Endothelial cell of umbilical vein (primary cell): ENCODE results near the gene SFI1. TPM values are rescaled to one million over a fixed set of nuclear protein-coding genes. Genes with fewer than 3 reads are reported as not detected.

Experiments used
- BruUV-seq: library from RNA; stranded (reverse); fragments of 400-500 nt; replicated peaks from 2 replicates; lab custom pipeline; 2021; lab: Mats Ljungman, UMichigan
- CTCF ChIA-PET: fragments of 300-600, 350-600 bp; sonication (Branson Sonifier 250); formaldehyde crosslinking; loops from one replicate; lab custom pipeline; 2021; ENCODE audit warnings: antibody characterized with exemption, inconsistent platforms; lab: Charles Lee
- POLR2A ChIA-PET: fragments of 300-600, 350-600 bp; sonication (Branson Sonifier 250); formaldehyde crosslinking; loops from one replicate; lab custom pipeline; 2021; ENCODE audit warnings: antibody characterized with exemption, inconsistent platforms; lab: Charles Lee
- DNase-seq: peaks from one replicate; pipeline ENCODE4 v3.0.0-alpha.2; 2011; ENCODE audit warnings: low read depth, low spot score
- FAIRE-seq: peaks from 2 replicates; lab custom pipeline; 2011; peaks lifted over from hg19 to GRCh38; lab: Jason Lieb, UNC
- H2AFZ ChIP-seq: 2 replicates; pipeline ENCODE4 v1.6.0; 2012; ENCODE audit warnings: low read depth, low read length, control low read depth, inconsistent platforms
- H3K27ac ChIP-seq: 2 replicates; pipeline ENCODE4 v1.5.1; 2011; ENCODE audit warnings: low read depth, mild to moderate bottlenecking, control low read depth, low read length, moderate library complexity; ENCODE audit not compliant: insufficient read depth
- H3K27me3 ChIP-seq, 2 experiments: 2 replicates each; pipeline versions ENCODE4 v1.6.0 to v1.6.1; 2011; ENCODE audit warnings: low read length in 2 of 2, mixed read lengths in 1 of 2; ENCODE audit not compliant: control insufficient read depth in 2 of 2, insufficient read depth in 2 of 2
- H3K36me3 ChIP-seq, 2 experiments: 2 replicates in 1 of 2; 3 replicates in 1 of 2; pipeline ENCODE4 v1.5.1; 2011; ENCODE audit warnings: low read length in 2 of 2, mild to moderate bottlenecking in 1 of 2, moderate library complexity in 1 of 2; ENCODE audit not compliant: control insufficient read depth in 2 of 2, insufficient read depth in 2 of 2; ENCODE audit errors: extremely low read depth in 1 of 2
- H3K4me1 ChIP-seq: 3 replicates; pipeline ENCODE4 v1.5.1; 2011; ENCODE audit warnings: mild to moderate bottlenecking, low read length; ENCODE audit not compliant: control insufficient read depth, insufficient read depth; ENCODE audit errors: extremely low read depth
- H3K4me2 ChIP-seq: 2 replicates; pipeline ENCODE4 v1.6.1; 2011; ENCODE audit warnings: low read length, control low read depth, mixed read lengths; ENCODE audit not compliant: insufficient read depth
- H3K4me3 ChIP-seq, 3 experiments: fragments of 200-600 bp in 1 of 3; sonication (generic), shearing (Covaris generic) in 1 of 3; replicated peaks in 1 of 3; 2 replicates each; pipeline ENCODE4 v1.5.1; 2011 to 2016; ENCODE audit warnings: control low read depth in 3 of 3, low read length in 3 of 3, mild to moderate bottlenecking in 2 of 3, inconsistent platforms in 1 of 3, low read depth in 1 of 3, moderate library complexity in 1 of 3; ENCODE audit not compliant: insufficient read depth in 1 of 3
- H3K79me2 ChIP-seq: 2 replicates; pipeline ENCODE4 v1.6.0; 2012; ENCODE audit warnings: low read length, inconsistent platforms; ENCODE audit not compliant: control insufficient read depth, insufficient read depth
- H3K9ac ChIP-seq: replicated peaks from 2 replicates; pipeline ENCODE3; 2011; ENCODE audit warnings: low read length, control low read depth; ENCODE audit not compliant: insufficient read depth; ENCODE audit errors: extremely low read depth
- H3K9me1 ChIP-seq: replicated peaks from 3 replicates; pipeline ENCODE4 v1.6.0; 2011; ENCODE audit warnings: mild to moderate bottlenecking, low read length; ENCODE audit not compliant: control insufficient read depth, insufficient read depth; ENCODE audit errors: extremely low read depth
- H3K9me3 ChIP-seq: replicated peaks from 2 replicates; pipeline ENCODE4 v1.5.1; 2012; ENCODE audit warnings: low read length, inconsistent platforms; ENCODE audit not compliant: control insufficient read depth, insufficient read depth
- H4K20me1 ChIP-seq: replicated peaks from 2 replicates; pipeline ENCODE3; 2011; ENCODE audit warnings: mild to moderate bottlenecking, low read length; ENCODE audit not compliant: control insufficient read depth, insufficient read depth; ENCODE audit errors: extremely low read depth
- CTCF ChIP-seq, 2 donors: IDR thresholded peaks; 1 replicate in 1 of 2; 2 replicates in 1 of 2; pipeline ENCODE4 v1.5.1; 2011; ENCODE audit warnings: low read length in 2 of 2, mild to moderate bottlenecking in 2 of 2, moderate library complexity in 2 of 2, control low read depth in 1 of 2, inconsistent platforms in 1 of 2, low read depth in 1 of 2; ENCODE audit not compliant: insufficient read depth in 1 of 2; ENCODE audit errors: extremely low read depth in 1 of 2
- EZH2 ChIP-seq: IDR thresholded peaks from 2 replicates; pipeline ENCODE4 v1.6.1; 2012; ENCODE audit warnings: borderline replicate concordance, low read depth, mild to moderate bottlenecking, moderate library complexity, low read length, inconsistent platforms; ENCODE audit not compliant: severe bottlenecking
- FOS ChIP-seq: IDR thresholded peaks from 2 replicates; pipeline ENCODE4 v1.6.1; 2011; ENCODE audit warnings: mild to moderate bottlenecking, low read length, moderate library complexity, borderline replicate concordance; ENCODE audit not compliant: insufficient read depth
- GATA2 ChIP-seq: IDR thresholded peaks from 2 replicates; pipeline ENCODE4 v1.7.0; 2011; ENCODE audit warnings: low read depth, mild to moderate bottlenecking, moderate library complexity, mixed read lengths, low read length; ENCODE audit not compliant: insufficient read length, insufficient read depth
- JUN ChIP-seq: IDR thresholded peaks from 2 replicates; pipeline ENCODE4 v1.6.1; 2011; ENCODE audit warnings: borderline replicate concordance, low read depth; ENCODE audit not compliant: insufficient read length, insufficient read depth
- MYC ChIP-seq: IDR thresholded peaks from one replicate; pipeline ENCODE4 v1.6.1; 2011; ENCODE audit warnings: mild to moderate bottlenecking, low read depth, low read length
- POLR2A ChIP-seq: IDR thresholded peaks from 2 replicates; pipeline ENCODE4 v1.6.1; 2012; ENCODE audit warnings: low read depth, mild to moderate bottlenecking, control low read depth, low read length
- dilution Hi-C: fragments of 300-500 bp; cut with MboI; formaldehyde crosslinking; loops from one replicate; pipeline ENCODE4 v1.15.0; 2019; ENCODE audit warnings: low sequenced_read_pairs; ENCODE audit not compliant: extremely low pct_ligation_motif_present
- intact Hi-C: fragments of 100-400 bp; cut with micrococcal nuclease; formaldehyde crosslinking; loops from one replicate; pipeline ENCODE4 v1.10.0; 2022
- polyA plus RNA-seq, 4 experiments: library from polyadenylated mRNA; depleted of rRNA in 3 of 4; stranded (reverse) in 3 of 4; unstranded in 1 of 4; fragments of >200 nt; gene quantifications; 2 replicates each; pipeline versions ENCODE4 v1.2.1 to v1.2.3, GENCODE V29; 2011 to 2012; ENCODE audit warnings: missing spikeins in 1 of 4
- total RNA-seq: library from RNA; stranded (reverse); gene quantifications from 2 replicates; pipeline ENCODE4 v1.2.3, GENCODE V29; 2021
- TF ChIP-seq, protein P1 (sequence below): IDR thresholded peaks from 2 replicates; pipeline ENCODE4 v1.6.1; 2011; ENCODE audit not compliant: insufficient read depth, insufficient read length

Gene SFI1
- total and polyA plus RNA-seq, 2 donors (not counting 3 experiments of a cell fraction or from before 2014, with no cell fraction given), result 12.5 to 46.4 TPM

- H4K20me1 ChIP-seq, result no peaks in the 10 kb centered on the region
- no peak overlapping the region for H3K9ac ChIP-seq
- no peaks in the 10 kb centered on the region for H3K27me3 ChIP-seq
- dilution Hi-C loops, result no loop called here
- H3K9me3 ChIP-seq, result no peaks in the 10 kb centered on the region
- POLR2A ChIA-PET, result no interaction called here
- FAIRE-seq (no peak), DNase-seq (no peak)
- intact Hi-C loops, result no loop called here
- peaks cover 6% of the 10 kb centered on the region for H3K4me1 ChIP-seq
- H2AFZ ChIP-seq, result no peak overlapping the region
- H3K4me2 ChIP-seq, result no peak overlapping the region
- no peak overlapping the region for H3K4me3 ChIP-seq
- TF ChIP-seq EZH2, result no peak
- TF ChIP-seq CTCF (IDR thresholded peaks at IDR 0.05; ENCODE audit: extremely low read depth in 1 of 2, insufficient read depth in 1 of 2, low read depth in 1 of 2, low read length in 2 of 2), result no peak
- TF ChIP-seq GATA2, result no peak
- TF ChIP-seq FOS, result no peak
- TF ChIP-seq, protein P1, sequence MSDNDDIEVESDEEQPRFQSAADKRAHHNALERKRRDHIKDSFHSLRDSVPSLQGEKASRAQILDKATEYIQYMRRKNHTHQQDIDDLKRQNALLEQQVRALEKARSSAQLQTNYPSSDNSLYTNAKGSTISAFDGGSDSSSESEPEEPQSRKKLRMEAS, result no peak
- TF ChIP-seq JUN, result no peak
- no peak for TF ChIP-seq POLR2A
- TF ChIP-seq MYC, result no peak
- peaks cover 24% of the 10 kb centered on the region for H3K79me2 ChIP-seq
- BruUV-seq, result TSS peak; percentile 42
- CTCF ChIA-PET, result interaction anchor here (1.9 kb wide), 1 partner anchor 62 kb away, joined by 8 read pairs; no protein-coding TSS in a partner anchor
- no peaks in the 10 kb centered on the region for H3K9me1 ChIP-seq
- no peak overlapping the region for H3K27ac ChIP-seq
- H3K36me3 ChIP-seq, result peaks cover 2 to 37% of the 10 kb centered on the region in 2 experiments
These were observed 122.3 kb downstream of the SFI1 start for GRCh38 chr22:31618471-31619176.
